NCI-H69 (cell line): ENCODE data around the gene EXOC3.
A peak's percentile ranks its signal among the peaks of the same experiment; 100 is the strongest.

ENCODE experiments used
- DNase-seq: peaks from one replicate; lab custom pipeline; 2025; lab: John Stamatoyannopoulos, UW

EXOC3 gene

GRCh38 chr5:439636-440035 lies 3.3 kb upstream of the EXOC3 start:
- no peak for DNase-seq

GRCh38 chr5:440401-441201 lies 2.4 kb upstream of the EXOC3 start:
- DNase-seq, result no peak

DNA sequence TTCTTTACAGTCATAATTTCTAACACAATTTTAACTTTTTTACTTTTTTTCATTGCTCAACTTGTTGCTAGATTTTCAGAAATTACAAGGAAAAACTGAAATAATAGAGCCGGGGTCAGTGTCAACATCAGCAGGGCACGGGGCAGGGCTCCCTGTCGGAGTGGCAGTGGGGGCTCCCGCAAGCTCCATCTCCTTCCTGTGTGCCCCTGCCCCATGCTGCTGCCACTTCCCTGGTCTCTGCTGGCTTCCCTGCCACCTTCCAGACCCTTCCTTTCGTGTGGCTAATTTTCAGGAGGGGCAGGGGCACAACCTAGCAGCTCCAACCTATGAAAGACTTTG lies 1.0 kb upstream of the EXOC3 start:
- DNase-seq, result no peak

DNA sequence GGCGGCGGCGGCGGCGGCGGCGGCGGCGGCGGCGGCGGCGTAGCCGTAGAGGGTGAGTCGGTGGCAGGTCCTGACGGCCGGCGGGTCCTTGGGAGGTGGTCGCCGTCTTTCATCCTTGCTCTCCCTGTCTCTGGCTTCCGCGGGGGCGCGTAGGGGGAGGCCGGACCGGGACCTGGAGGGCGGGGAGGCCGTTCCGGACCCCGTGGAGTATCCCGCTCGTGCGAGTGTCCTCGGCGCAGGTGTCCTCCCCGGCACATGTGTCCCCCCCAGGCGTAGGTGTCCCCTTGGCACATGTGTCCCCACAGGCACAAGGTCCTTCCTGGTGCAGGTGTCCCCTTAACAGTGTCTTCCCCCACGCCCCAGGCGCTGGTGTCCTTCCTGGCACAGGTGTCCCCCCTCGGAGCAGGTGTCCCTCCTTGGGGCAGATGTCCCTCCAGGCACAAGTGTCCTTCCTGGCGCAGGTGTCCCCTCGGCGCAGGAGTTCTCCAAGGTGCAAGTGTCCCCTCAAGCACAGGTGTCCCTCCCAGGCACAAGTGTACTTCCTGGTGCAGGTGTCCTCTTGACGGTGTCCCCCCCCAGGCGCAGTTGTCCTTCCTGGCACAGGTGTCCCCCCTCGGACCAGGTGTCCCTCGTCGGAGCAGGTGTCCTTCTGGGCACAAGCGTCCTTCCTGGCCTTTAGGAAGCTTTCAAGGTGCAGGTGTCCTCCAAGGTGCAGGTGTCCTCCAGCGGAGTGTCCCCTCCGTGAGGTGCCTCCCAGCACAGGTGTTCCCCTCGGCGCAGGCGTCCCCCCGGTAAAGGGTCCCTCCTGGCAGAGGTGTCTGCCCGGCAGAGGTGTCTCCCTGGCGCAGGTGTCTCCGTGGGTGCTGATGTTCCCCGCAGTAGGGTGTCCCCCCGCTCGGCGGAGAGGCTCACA lies 519 bp downstream of the EXOC3 start:
- peak; percentile 42 for DNase-seq

GRCh38 chr5:444226-444625 lies 1.2 kb downstream of the EXOC3 start:
- DNase-seq, result no peak

DNA sequence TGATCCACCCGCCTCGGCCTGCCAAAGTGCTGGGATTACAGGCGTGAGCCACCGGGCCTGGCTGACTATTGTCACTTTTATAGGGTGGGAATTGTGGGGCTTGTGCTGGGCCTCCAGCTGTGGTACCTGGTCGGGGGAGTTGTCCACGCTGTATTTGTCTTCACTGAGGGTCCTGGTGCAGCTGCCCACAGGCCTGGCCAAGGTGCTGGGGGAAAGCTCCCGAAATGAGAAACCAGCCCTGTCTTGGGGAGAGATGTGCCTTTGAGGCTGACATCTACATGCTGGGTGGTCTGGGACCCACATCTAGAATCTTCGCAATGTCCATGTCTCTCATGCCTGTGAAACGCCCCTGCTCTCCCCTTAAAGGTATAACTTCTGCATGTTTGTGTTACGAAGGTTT lies 2.6 kb downstream of the EXOC3 start:
- no peak for DNase-seq

DNA sequence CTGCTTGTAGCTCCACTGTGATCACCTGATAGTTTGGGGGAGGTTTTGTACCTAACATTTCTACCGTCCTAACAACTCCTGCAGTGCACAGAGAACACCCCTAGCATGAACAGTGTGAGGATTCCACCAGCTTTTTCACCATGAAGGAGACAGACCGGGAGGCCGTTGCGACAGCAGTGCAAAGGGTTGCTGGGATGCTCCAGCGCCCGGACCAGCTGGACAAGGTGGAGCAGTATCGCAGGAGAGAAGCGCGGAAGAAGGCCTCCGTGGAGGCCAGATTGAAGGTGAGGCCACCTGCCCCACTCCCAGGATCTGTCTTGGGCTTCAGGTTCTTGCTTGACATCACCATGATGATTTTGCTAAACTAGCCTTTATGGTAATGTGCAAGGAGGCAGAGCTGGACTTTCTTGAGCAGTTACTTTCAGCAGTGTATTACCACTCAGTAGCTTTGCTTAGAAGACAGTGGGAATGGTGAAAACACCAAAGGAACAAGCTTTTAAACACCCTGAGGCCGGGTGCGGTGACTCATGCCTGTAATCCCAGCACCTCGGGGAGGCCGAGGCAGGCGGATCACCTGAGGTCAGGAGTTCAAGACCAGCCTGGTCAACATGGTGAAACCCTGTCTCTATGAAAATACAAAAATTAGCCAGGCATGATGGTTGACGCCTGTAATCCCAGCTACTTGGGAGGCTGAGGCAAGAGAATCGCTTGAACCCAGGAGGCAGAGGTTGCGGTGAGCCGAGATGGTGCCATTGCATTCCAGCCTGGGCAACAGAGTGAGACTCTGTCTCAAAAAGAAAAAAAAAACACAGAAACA lies 3.3 kb downstream of the EXOC3 start:
- no peak for DNase-seq

- DNase-seq, result peak; percentile 57
Measured at GRCh38 chr5:446883-447263, 3.9 kb downstream of the EXOC3 start.

GRCh38 chr5:447501-447900 lies 4.5 kb downstream of the EXOC3 start:
- DNase-seq, result no peak

GRCh38 chr5:448061-448765 lies 5.2 kb downstream of the EXOC3 start:
- DNase-seq, result no peak

DNA sequence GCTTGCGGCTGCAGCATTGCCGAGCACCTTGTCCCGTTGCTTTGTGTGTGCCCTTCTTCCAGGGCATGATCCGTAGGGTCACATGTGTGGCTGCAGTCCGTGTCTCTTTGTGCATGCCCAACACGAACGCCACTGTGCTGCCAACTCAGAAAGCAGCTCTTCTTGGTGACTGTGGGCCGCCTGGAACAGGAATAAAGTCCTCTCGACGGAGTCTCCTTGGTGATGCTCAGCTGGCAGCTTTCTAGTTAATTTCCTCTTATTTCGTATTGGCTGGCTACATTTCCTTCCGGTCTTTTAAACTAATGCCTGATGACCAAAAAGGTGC lies 5.8 kb downstream of the EXOC3 start:
- no peak for DNase-seq

- DNase-seq, result no peak
Measured at GRCh38 chr5:449151-449550, 6.2 kb downstream of the EXOC3 start.

DNA sequence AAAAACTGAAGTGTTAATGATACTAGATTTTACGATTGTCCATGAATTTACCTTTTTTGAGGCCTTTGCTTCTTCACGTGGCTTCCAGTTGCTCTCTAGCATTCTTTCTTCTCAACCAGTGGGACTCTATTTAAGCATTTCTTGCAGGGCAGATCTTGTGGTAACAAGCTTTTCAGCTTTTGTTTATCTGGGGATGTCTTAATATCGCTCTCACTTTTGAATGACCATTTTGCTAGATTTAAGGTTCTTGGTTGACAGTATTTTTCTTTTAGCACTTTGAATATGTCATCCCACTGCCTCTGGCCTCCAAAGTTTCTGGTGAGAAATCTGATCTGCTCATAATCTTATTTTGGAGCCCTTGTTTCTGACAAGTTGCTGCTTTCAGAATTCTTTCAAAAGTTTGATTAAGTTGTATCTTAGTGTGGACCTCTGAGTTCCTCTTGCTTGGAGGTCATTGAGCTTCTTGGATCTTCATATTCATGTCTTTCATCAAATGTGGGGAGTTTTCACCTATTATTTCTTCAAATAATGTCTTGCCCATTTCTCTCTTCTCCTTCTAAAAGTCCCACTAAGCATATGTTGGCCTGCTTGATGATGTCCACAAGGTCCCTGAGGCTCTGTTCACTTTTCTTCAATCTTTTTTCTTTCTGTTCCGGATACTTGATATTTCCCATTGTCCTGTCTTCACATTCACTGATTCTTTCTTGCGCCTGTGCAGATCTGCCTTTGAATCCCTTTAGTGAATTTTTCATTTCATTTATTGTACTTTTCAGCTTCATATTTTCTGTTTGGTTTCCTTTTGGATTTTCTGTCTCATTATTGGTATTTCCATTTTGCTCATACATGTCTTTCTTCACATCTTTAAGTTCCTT lies 8.8 kb downstream of the EXOC3 start:
- DNase-seq, result no peak

GRCh38 chr5:452978-453710 lies 10.2 kb downstream of the EXOC3 start:
- no peak for DNase-seq

- DNase-seq, result no peak
Measured at GRCh38 chr5:453725-454481, 10.9 kb downstream of the EXOC3 start.

DNA sequence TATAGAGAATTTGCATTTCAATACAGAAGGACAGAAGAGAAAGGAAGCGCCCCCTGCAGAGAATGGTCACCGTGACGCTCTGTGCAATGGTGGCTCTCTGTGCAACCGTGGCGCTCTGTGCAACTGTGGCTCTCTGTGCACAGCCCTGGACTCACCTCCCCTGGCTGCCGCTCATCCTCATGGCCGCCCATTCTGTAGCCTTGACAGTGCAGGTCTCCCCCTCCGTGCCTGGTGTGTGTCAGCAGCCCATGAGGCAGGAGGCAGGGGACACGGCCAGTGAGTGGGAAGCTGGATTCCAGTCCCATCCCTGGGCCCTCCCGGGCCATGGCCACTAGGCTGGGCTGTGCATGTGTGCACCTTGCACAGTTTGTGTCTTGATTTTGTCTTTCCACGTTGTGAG lies 12.0 kb downstream of the EXOC3 start:
- no peak for DNase-seq

GRCh38 chr5:455806-456205 lies 12.8 kb downstream of the EXOC3 start:
- DNase-seq, result no peak

DNA sequence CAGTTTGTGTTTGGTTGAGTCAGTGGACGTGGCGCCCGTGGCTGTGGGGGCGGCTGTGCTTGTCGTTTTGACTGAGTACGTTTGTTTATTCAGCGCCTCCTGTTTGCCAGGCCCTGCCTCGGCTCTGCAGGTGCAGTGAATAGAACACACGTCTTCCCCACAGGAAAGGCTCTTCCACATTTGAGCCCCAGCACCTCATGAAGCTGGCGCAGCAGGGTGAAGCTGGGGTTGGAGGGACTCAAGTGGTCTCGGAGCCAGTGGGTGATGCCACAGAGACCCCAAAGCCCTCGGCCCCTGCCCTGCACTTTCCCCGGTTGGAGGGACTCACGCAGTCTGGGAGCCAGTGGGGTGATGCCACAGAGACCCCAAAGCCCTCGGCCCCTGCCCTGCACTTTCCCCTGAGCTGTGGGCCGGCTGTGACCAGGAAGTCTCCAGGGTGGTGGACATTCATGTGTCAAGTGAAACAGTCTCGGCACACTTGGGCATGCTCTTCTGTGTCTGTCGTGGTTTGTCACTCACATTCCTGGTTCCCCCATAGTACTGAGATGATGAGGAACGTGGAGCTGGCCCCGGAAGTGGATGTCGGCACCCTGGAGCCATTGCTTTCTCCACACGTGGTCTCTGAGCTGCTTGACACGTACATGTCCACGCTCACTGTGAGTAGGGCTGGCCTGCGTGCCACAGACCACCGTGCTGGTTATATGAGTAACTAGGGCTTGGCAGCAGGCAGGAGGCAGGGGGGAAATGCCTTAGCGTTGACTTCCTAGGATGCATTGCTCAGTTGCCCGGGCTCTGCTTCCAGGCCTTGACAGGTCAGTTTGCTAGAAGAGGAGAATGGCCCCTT lies 13.6 kb downstream of the EXOC3 start:
- DNase-seq, result no peak
